Neuronal stem cell (in vitro differentiated cells): ENCODE results near the gene PFDN1.

Experiments used
- DNase-seq: peaks from one replicate; pipeline ENCODE4 v3.0.0-alpha.2; 2013; ENCODE audit warnings: low spot score
- H2AFZ ChIP-seq: one replicate; pipeline ENCODE4 v1.6.1; 2013; ENCODE audit warnings: mild to moderate bottlenecking, low read length, inconsistent platforms
- H2AK5ac ChIP-seq: 2 replicates; pipeline ENCODE4 v1.6.1; 2013; ENCODE audit warnings: low read depth, mild to moderate bottlenecking, inconsistent platforms, low read length, moderate library complexity, mixed read lengths
- H2BK120ac ChIP-seq: 2 replicates; pipeline ENCODE4 v1.6.1; 2013; ENCODE audit warnings: low read depth, mild to moderate bottlenecking, inconsistent platforms, low read length, moderate library complexity, mixed read lengths
- H2BK12ac ChIP-seq: one replicate; pipeline ENCODE4 v1.6.1; 2013; ENCODE audit warnings: low read length, inconsistent platforms
- H2BK15ac ChIP-seq: 2 replicates; pipeline ENCODE4 v1.6.1; 2013; ENCODE audit warnings: mild to moderate bottlenecking, low read length, inconsistent platforms, mixed read lengths
- H2BK5ac ChIP-seq: one replicate; pipeline ENCODE4 v1.6.1; 2013; ENCODE audit warnings: inconsistent platforms, mild to moderate bottlenecking, low read length, moderate library complexity
- H3K14ac ChIP-seq: one replicate; pipeline ENCODE4 v1.6.1; 2013; ENCODE audit warnings: low read length, inconsistent platforms
- H3K18ac ChIP-seq: 2 replicates; pipeline ENCODE4 v1.6.1; 2013; ENCODE audit warnings: low read length, inconsistent platforms
- H3K23ac ChIP-seq: 2 replicates; pipeline ENCODE4 v1.6.1; 2013; ENCODE audit warnings: low read depth, mild to moderate bottlenecking, mixed read lengths, low read length, inconsistent platforms; ENCODE audit not compliant: poor library complexity
- H3K27ac ChIP-seq: replicated peaks from 3 replicates; pipeline ENCODE4 v1.5.1; 2013; ENCODE audit warnings: low read length, inconsistent platforms
- H3K27me3 ChIP-seq, 3 experiments: 2 replicates each; pipeline ENCODE4 v1.6.1; 2013; ENCODE audit warnings: low read length in 3 of 3, mild to moderate bottlenecking in 2 of 3, inconsistent platforms in 1 of 3, low read depth in 1 of 3, mixed read lengths in 1 of 3, moderate library complexity in 1 of 3; ENCODE audit not compliant: control insufficient read depth in 3 of 3, insufficient read depth in 3 of 3
- H3K36me3 ChIP-seq, 2 donors: replicated peaks in 1 of 2; 2 replicates each; pipeline ENCODE4 v1.6.1; 2013; ENCODE audit warnings: low read length in 2 of 2; ENCODE audit not compliant: control insufficient read depth in 2 of 2, insufficient read depth in 2 of 2
- H3K4ac ChIP-seq: 2 replicates; pipeline ENCODE4 v1.6.1; 2013; ENCODE audit warnings: inconsistent platforms, mild to moderate bottlenecking, low read length, moderate library complexity
- H3K4me1 ChIP-seq, 2 donors: 1 replicate in 1 of 2; 2 replicates in 1 of 2; pipeline ENCODE4 v1.6.1; 2013; ENCODE audit warnings: low read length in 2 of 2, low read depth in 1 of 2; ENCODE audit not compliant: control insufficient read depth in 2 of 2, insufficient read depth in 1 of 2
- H3K4me2 ChIP-seq: one replicate; pipeline ENCODE4 v1.6.1; 2013; ENCODE audit warnings: mild to moderate bottlenecking, low read length, inconsistent platforms; ENCODE audit not compliant: insufficient read depth, poor library complexity, severe bottlenecking
- H3K4me3 ChIP-seq, 2 donors: 2 replicates each; pipeline ENCODE4 v1.5.1; 2013; ENCODE audit warnings: low read length in 2 of 2, mild to moderate bottlenecking in 2 of 2, inconsistent platforms in 1 of 2, moderate library complexity in 1 of 2
- H3K79me1 ChIP-seq: one replicate; pipeline ENCODE4 v1.6.1; 2013; ENCODE audit warnings: low read depth, mild to moderate bottlenecking, inconsistent platforms, low read length, moderate library complexity
- H3K9ac ChIP-seq: one replicate; pipeline ENCODE4 v1.6.1; 2013; ENCODE audit warnings: mild to moderate bottlenecking, low read depth, low read length, inconsistent platforms; ENCODE audit not compliant: poor library complexity
- H3K9me3 ChIP-seq, 2 donors: replicated peaks in 1 of 2; 2 replicates each; pipeline versions ENCODE3 to v1.6.1; 2013; ENCODE audit warnings: low read length in 2 of 2, mild to moderate bottlenecking in 2 of 2, inconsistent platforms in 1 of 2, low read depth in 1 of 2, mixed read lengths in 1 of 2, moderate library complexity in 1 of 2; ENCODE audit not compliant: control insufficient read depth in 2 of 2, insufficient read depth in 1 of 2
- H4K8ac ChIP-seq: one replicate; pipeline ENCODE4 v1.6.1; 2013; ENCODE audit warnings: low read depth, mild to moderate bottlenecking, inconsistent platforms, low read length, moderate library complexity
- H4K91ac ChIP-seq: one replicate; pipeline ENCODE4 v1.6.1; 2013; ENCODE audit warnings: low read length, low read depth, mild to moderate bottlenecking, inconsistent platforms; ENCODE audit not compliant: poor library complexity
- WGBS, 2 donors: extraction: QIAGEN DNeasy Blood & Tissue Kit; methylation state at CpG; one replicate each; pipeline ENCODE4 v1.1.7; 2013; ENCODE audit warnings: missing lambda C conversion rate in 2 of 2, mixed read lengths in 1 of 2; ENCODE audit not compliant: insufficient read length in 2 of 2, insufficient replicate concordance in 1 of 2; ENCODE audit errors: extremely low coverage in 2 of 2; 5-methylcytosine and 5-hydroxymethylcytosine counted together

The PFDN1 gene

GRCh38 chr5:140267201-140267540 lies 35.7 kb downstream of the PFDN1 start:
- peaks cover 0 to 8% of the 10 kb centered on the region in 2 donors for H3K36me3 ChIP-seq
- H3K79me1 ChIP-seq: peaks cover 4% of the 10 kb centered on the region
- no peaks in the 10 kb centered on the region for H3K27me3 ChIP-seq
- peaks cover 0 to 8% of the 10 kb centered on the region in 2 donors for H3K4me1 ChIP-seq
- H3K9ac ChIP-seq: no peak overlapping the region
- H4K8ac ChIP-seq: no peak overlapping the region
- no peak overlapping the region for H3K4ac ChIP-seq
- no peak overlapping the region for H4K91ac ChIP-seq
- no peak overlapping the region for H2BK120ac ChIP-seq
- no peak for DNase-seq
- no peak overlapping the region for H3K18ac ChIP-seq
- H3K4me2 ChIP-seq: no peak overlapping the region
- H3K23ac ChIP-seq: no peak overlapping the region
- H3K14ac ChIP-seq: no peak overlapping the region
- H3K9me3 ChIP-seq: no peaks in the 10 kb centered on the region
- WGBS, 2 donors: no CpG with 5 or more reads among the region's 3 CpGs
- H2AK5ac ChIP-seq: no peak overlapping the region
- no peak overlapping the region for H3K4me3 ChIP-seq
- H2BK15ac ChIP-seq: no peak overlapping the region
- H2BK12ac ChIP-seq: no peak overlapping the region
- H3K27ac ChIP-seq: peak overlapping the region; percentile 12
- H2AFZ ChIP-seq: no peak overlapping the region
- no peak overlapping the region for H2BK5ac ChIP-seq

GRCh38 chr5:140266471-140267200 lies 36.3 kb downstream of the PFDN1 start:
- H3K79me1 ChIP-seq: peaks cover 4% of the 10 kb centered on the region
- H3K36me3 ChIP-seq: peaks cover 0 to 8% of the 10 kb centered on the region in 2 donors
- H3K27me3 ChIP-seq: no peaks in the 10 kb centered on the region
- no peak overlapping the region for H3K23ac ChIP-seq
- no peak overlapping the region for H3K9ac ChIP-seq
- no peak for DNase-seq
- no peak overlapping the region for H3K4ac ChIP-seq
- peaks cover 1 to 8% of the 10 kb centered on the region in 2 donors for H3K4me1 ChIP-seq
- no peaks in the 10 kb centered on the region for H3K9me3 ChIP-seq
- H3K4me2 ChIP-seq: no peak overlapping the region
- no peak overlapping the region for H3K4me3 ChIP-seq
- H4K8ac ChIP-seq: no peak overlapping the region
- H3K18ac ChIP-seq: peak overlapping the region; percentile 48
- no peak overlapping the region for H2BK120ac ChIP-seq
- H3K27ac ChIP-seq: no peak overlapping the region
- no peak overlapping the region for H2AFZ ChIP-seq
- H2BK12ac ChIP-seq: no peak overlapping the region
- no peak overlapping the region for H2AK5ac ChIP-seq
- no peak overlapping the region for H2BK5ac ChIP-seq
- H3K14ac ChIP-seq: no peak overlapping the region
- WGBS, 2 donors: no CpG with 5 or more reads among the region's 6 CpGs
- H4K91ac ChIP-seq: no peak overlapping the region
- no peak overlapping the region for H2BK15ac ChIP-seq

- no peak overlapping the region for H2BK5ac ChIP-seq
- H3K4me1 ChIP-seq: peaks cover 4 to 8% of the 10 kb centered on the region in 2 donors
- no peak overlapping the region for H2BK12ac ChIP-seq
- H3K18ac ChIP-seq: no peak overlapping the region
- DNase-seq: no peak
- no peak overlapping the region for H2AFZ ChIP-seq
- no CpG with 5 or more reads among the region's 1 CpG for WGBS, 2 donors
- no peak overlapping the region for H3K14ac ChIP-seq
- peaks cover 0 to 8% of the 10 kb centered on the region in 2 donors for H3K36me3 ChIP-seq
- no peak overlapping the region for H3K23ac ChIP-seq
- no peaks in the 10 kb centered on the region for H3K9me3 ChIP-seq
- no peak overlapping the region for H4K8ac ChIP-seq
- H4K91ac ChIP-seq: no peak overlapping the region
- no peak overlapping the region for H2BK15ac ChIP-seq
- peaks cover 4% of the 10 kb centered on the region for H3K79me1 ChIP-seq
- no peak overlapping the region for H2AK5ac ChIP-seq
- H3K4ac ChIP-seq: no peak overlapping the region
- H3K27me3 ChIP-seq: no peaks in the 10 kb centered on the region
- H3K4me3 ChIP-seq: no peak overlapping the region
- no peak overlapping the region for H3K27ac ChIP-seq
- H3K4me2 ChIP-seq: no peak overlapping the region
- no peak overlapping the region for H3K9ac ChIP-seq
- H2BK120ac ChIP-seq: no peak overlapping the region
These were observed 37.1 kb downstream of the PFDN1 start for GRCh38 chr5:140265845-140266244.

GRCh38 chr5:140262839-140263238 lies 40.1 kb downstream of the PFDN1 start:
- Histone ChIP-seq H2AFZ (no peak overlapping the region), H3K4me3 (no peak overlapping the region), H3K36me3 (peaks cover 2 to 27% of the 10 kb centered on the region in 2 donors), H2AK5ac (no peak overlapping the region), H3K27me3 (no peaks in the 10 kb centered on the region), H3K4me1 (peaks cover 4 to 8% of the 10 kb centered on the region in 2 donors), H3K4me2 (no peak overlapping the region), H4K91ac (no peak overlapping the region), H3K14ac (no peak overlapping the region), H3K18ac (no peak overlapping the region), H3K9me3 (peaks cover 0 to 13% of the 10 kb centered on the region in 2 donors), H3K9ac (no peak overlapping the region), H3K27ac (no peak overlapping the region), H3K79me1 (peaks cover 4% of the 10 kb centered on the region), H2BK120ac (no peak overlapping the region), H3K23ac (no peak overlapping the region), H2BK5ac (no peak overlapping the region), H2BK12ac (no peak overlapping the region), H2BK15ac (no peak overlapping the region), H4K8ac (no peak overlapping the region), H3K4ac (no peak overlapping the region)
- WGBS, 2 donors: no CpG with 5 or more reads among the region's 3 CpGs
- no peak for DNase-seq
